GM12873 (cell line): ENCODE results near the gene OPN1SW.

ENCODE experiments used
- CTCF ChIP-seq: IDR thresholded peaks from 2 replicates; pipeline ENCODE4 v1.5.1; 2012; ENCODE audit warnings: low read depth, mild to moderate bottlenecking, moderate library complexity, low read length, control low read depth; ENCODE audit not compliant: insufficient read depth; ENCODE audit errors: missing control alignments

Gene OPN1SW

GRCh38 chr7:128788446-128789412, 13.1 kb upstream of the OPN1SW start:
- TF ChIP-seq CTCF = no peak

GRCh38 chr7:128785738-128786137, 10.1 kb upstream of the OPN1SW start:
- TF ChIP-seq CTCF = no peak

DNA sequence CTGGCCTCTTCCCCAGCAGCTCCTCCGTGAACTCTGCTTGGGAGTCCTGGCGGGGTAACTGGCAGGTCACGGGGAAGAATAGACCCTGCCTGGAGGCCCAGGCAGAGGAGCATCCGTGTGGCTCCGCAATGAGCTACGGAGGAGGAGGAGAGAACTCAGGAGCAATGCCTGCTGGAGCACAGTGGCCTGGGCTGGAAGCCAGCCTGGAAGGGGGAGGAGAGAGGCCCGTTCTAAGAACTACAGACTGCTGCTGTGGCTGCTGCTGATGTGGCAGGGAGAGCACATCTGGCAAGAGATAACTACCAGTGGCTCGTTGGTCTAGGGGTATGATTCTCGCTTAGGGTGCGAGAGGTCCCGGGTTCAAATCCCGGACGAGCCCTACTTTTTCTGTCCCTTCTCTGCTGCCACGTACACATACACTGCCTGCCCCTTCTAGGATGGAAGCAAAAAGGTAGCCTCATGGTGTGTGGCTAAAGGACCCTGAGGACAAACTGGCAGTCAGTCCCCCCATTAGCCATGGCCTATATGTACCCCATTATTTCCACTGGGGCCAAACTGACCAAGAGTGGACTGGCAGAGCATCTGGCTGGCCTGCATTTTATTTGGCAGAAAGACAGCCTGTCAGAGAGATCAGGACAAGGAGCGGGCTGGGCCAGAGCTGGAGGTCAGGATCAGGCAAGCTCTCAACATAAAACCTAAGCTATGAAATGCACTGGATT, 7.7 kb upstream of the OPN1SW start:
- no peak for TF ChIP-seq CTCF

DNA sequence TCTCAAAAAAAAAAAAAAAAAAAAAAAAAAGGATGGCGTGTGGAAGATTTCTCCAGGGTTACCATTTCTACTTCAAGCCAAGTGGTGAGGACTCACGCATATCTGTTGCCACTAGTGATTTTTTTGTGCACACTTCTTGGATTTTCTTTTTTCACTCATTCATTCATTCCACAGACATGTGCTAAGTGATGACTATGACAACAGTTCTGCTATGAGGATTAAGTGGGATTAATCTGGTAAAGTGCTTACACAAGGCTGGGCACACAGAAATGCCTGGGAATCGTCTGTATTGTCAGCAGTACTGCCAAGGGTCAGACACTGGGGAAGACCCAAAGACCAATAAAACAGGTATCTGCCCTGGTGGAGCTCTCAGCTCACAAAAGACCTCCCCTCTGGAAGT, 6.3 kb upstream of the OPN1SW start:
- no peak for TF ChIP-seq CTCF

DNA sequence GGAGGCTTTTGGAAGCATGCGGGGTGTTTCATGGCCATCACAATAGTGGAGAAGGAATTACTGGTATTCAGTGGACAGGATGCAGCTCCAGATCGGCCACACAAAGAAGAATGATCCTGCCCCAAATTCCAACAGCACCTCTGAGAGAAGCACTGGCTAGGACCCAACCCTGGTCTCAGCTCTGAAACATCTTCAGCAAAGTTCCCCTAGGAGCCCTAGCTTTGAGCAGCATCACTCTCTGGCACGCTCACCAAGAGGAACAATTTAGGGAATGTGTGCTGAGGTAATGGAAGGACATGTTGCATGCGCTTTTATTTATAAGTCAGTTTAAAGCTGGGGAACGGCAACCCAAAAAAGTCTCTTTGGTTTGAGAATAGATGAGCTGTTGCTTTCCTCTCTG, 5.5 kb upstream of the OPN1SW start:
- no peak for TF ChIP-seq CTCF

GRCh38 chr7:128778946-128779345, 3.4 kb upstream of the OPN1SW start:
- TF ChIP-seq CTCF = no peak
